GM18861 (cell line): ENCODE measurements around the gene PAN3.
A peak's percentile ranks its signal among the peaks of the same experiment; 100 is the strongest.
"Not testable (repeated sequence)": the region's sequence is repeated elsewhere in the genome, so short reads cannot be mapped to it uniquely, and the experiment has no call there.

Experiments
- ATAC-seq: cut with Tn5 transposase; IDR thresholded peaks from one replicate; pipeline ENCODE4 v1.9.1; 2021; ENCODE audit not compliant: unreplicated experiment

Gene PAN3

DNA sequence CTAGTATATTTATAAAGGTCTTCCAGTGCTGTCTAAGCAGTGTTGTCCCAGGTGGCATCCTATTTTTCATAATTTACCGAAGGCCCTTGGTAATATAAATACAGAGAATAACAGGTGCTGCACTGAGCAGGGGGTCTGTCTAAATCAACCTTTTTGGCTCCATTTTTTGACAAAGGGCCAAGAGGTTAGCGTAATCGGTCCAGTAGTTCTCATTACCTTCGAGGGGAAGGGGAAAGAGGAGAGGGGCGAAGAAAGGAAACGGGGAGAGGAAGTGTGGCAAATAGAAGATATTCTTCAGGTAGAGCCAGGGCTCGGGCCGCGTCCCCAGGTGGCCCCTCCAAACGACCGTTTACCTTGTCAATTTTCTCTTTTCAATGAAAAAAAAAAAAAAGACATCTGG, 749 bp upstream of the PAN3 start:
- no peak for ATAC-seq

DNA sequence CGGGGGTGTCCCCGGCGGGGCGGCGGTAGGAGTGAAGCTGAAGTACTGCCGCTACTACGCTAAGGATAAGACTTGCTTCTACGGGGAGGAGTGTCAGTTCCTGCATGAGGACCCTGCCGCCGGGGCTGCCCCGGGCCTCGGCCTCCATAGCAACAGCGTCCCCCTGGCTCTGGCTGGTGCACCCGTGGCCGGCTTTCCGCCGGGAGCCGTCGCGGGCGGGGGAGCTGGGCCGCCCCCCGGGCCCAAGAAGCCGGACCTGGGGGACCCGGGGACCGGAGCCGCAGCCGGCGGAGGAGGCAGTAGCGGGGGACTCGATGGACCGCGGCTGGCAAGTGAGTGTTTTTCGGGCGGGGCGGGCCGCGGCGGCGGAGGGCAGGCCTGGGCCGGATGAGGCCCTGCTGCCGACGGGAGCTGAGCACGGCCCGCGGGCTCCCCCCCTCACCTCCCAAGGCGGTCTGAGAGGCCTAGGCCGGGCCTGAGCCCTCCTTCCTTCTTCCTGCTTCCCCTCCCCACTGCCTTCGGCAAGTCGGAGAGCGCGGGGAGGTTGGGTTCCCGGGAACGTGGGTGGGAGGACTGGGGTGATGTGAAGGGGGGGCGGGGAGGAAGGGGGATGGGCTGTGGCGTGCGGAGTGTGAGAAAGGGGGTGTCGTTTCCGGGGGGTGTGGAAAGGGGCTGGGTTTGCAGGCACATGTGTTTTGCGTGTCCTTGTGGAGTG, 568 bp downstream of the PAN3 start:
- peak; percentile 30 for ATAC-seq

DNA sequence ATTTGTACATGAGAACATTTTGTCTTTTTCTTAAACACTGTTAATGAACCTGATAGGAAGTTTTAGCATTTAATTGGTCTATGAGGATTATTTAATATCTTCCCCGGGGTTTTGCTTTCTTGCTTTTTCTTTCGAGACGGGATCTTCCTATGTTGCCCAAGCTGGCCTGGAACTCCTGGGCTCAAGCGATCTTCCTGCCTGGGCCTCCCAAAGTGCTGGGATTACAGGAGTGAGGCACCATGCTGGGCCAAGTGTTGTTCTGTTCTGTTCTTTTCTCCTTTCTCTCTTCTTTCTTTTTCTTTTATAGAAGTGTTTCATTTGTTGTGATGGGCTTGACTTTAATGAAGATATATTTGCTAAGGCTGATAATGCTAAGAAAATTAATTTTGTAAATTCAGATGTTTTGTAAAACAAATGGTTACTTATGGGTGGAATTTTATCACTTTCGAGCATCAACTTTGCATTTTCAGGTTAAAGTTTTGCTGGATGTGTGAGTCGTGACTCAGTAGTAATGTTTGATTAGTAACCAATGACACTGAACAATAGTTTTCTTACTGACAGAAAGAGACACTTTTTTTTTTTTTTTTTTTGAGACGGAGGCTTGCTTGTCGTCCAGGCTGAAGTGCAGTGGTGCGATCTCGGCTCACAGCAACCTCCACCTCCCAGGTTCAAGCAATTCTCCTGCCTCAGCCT, 2.2 kb downstream of the PAN3 start:
- ATAC-seq: no peak

DNA sequence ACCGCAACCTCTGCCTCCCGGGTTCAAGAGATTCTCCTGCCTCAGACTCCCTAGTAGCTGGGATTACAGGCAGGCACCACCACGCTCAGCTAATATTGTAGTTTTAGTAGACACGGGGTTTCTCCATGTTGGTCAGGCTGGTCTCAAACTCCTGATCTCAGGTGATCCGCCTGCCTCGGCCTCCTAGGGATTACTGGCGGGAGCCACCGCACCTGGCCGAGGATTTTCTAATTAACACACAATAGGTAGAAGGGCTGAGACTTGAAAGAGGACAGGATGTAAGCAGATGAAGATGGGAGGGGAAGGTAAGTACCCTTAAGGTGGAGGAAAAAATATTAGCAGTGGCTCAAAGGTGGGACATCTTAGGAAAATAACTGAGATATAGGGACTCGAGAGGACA, 3.2 kb downstream of the PAN3 start:
- not testable (repeated sequence) for ATAC-seq

DNA sequence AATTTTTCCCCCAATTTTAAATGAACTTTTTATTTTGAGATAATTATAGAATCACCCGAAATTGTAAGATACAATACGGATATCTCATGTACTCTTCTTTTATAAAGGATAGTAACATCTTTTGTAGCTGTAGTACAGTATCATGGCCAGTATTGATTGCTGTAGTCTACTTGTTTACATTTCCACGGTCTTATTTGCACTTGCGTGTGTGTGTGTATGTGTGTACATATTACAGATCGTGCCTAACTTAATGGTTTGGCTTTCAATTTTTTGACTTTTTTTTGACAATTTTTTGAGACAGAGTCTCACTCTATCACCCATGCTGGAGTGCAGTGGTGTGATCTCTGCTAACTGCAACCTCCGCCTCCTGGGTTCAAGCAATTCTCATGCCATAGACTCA, 6.7 kb downstream of the PAN3 start:
- no peak for ATAC-seq

DNA sequence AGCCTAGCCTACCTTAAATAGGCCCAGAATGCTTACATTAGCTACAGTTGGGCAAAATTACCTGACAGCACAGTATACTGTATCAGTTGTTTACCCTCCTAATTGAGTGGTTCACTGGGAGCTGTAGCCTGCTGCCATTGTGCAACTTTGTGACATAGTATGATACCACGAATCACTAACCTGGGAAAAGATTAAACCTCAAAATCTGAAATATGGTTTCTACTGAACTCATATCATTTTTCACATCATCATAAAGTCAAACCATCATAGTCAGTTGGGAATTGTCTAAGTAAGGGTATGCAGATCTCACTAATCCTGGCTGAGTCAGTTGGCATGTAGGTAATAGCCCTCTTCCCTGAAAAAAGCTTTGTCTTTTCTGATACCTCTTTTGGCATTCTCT, 9.2 kb downstream of the PAN3 start:
- no peak for ATAC-seq

DNA sequence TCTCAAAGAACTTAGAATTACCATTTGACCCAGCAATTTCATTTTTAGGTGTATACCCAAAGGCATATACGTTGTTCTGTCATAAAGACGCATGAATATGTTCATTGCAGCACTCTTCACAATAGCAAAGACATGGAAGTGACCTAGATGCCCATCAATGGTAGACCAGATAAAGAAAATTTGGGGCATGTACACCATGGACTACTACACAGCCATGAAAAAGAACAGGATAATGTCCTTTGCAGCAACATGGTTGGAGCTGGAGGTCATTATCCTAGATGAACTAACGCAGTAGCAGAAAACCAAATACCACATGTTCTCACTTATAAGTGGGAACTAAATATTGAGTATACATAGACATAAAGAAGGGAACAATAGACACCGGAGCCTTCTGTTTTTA, 20.7 kb downstream of the PAN3 start:
- no peak for ATAC-seq

DNA sequence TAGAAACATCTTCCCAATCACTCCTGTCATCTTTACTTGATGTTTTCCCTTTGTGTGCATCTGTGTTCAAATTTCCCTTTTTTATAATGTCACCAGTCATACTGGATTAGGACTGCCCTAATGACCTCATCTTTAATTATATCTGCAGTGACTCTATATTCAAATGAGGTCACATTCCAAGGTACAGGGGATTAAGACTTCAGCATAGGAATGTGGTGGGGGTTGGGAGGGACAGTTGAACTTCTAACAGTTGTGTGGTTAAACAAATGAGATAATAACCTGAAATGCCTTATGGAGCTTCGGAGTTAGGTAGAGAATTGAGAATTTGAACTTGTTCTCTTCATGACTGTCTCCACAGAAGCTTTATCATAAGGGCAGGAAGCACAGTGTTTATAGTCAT, 23.0 kb downstream of the PAN3 start:
- no peak for ATAC-seq

DNA sequence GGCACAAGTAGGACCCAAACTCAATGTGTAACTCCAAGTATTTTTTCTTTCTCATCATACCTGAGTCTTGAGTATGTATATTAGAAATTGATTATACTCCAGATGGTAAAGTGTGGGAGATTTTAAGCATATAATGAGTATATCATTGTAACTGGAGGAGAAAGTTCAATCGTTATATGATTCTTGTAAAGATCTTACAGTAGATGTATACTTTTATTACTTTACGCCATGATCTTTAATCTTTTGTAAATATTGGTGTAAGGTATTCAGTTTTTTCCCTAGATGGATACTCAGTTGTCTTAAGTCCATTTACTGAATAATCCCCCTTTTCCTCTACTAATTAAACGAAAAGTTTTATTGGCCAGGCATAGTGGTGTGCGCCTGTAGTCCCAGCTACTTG, 25.2 kb downstream of the PAN3 start:
- ATAC-seq: no peak

DNA sequence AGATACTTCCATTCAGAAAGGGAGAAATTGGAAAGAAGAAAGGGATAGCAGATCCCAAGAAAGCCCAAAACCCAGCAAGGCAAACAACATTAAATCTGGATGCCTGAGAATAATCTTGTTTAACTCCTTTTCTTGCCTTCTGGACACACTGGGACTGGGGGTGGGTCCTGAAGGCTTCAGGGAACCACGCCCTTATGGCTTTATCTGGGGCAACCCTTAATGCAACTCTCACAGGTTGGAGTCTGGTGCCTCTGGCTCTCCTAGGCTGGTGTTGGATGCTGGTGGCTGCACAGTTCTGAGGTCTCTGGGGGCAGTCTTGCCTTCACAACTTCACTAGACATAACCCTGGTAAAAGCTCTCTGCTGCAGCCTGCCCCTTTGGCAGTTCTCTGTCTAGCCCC, 27.9 kb downstream of the PAN3 start:
- ATAC-seq: no peak

DNA sequence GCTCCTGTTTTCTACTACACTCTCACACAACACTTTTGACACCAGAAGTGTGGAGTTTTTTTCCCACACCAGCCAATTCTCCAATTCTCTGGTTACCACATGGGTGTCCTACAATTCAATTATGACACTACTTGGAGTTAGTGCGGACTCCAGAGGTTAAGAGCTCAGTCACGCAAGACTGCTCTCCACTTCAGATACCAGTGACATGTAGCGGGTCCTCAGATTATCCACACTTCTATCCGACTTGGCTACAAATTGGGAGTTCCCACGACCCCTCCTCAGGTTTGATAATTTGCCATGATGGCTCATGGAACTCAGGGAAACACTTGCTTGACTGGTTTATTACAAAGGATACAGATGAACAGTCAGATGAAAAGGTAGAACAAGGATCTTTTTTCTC, 32.9 kb downstream of the PAN3 start:
- no peak for ATAC-seq

DNA sequence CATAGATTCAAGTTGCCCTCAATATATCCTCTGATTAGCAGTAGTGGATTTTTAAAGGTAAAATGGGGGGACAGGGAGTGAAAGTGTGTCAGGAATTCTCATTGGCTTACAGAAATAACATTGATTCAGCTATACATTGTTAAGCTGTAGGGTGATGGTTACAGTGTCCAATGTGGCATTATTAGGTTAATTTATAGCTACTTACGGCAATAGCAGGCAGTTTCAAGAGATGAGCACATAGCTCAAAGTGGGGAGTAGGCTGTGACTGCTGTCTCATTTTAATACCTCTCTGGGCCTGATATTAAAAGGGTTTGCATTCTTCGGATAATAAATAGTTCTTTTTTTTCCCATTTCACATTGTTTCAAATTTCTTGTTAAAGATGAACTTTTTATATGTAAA, 34.6 kb downstream of the PAN3 start:
- ATAC-seq: no peak

DNA sequence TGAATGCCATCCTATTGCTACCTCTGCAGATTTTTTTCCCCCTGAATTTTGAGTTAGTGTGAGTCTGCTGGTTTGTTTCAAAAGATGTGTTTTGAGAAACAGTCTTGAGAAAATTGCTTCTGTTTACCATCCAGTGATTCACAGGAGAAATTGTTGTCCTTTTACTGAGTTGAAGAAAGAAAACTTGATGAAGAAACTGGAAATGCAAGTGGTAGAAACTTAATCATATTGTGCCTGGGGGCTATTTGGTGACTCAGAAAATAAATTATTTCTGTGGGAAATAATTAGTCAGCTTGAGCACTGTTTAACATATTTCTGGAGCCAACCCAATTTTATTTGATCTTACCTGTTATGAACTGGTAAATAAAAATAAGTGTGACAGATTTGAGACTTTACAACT, 35.4 kb downstream of the PAN3 start:
- no peak for ATAC-seq

DNA sequence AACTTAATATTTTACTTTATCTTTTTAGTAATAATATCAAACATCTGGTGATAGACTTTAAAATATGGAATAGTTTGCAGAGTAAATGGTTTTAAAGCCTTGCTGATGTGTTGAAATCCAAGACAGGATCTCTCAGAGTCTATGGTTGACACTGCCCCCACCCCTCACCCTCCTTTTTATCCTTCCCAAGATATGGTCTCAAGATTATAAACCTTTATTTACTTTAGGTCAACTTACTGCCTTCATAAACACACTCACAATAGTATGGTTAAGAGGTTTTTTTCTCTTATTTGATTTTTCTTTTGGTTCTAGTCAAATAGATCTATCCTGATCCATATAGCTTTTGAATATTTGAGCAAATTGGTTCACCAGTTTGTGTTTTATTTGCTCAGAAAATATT, 39.0 kb downstream of the PAN3 start:
- no peak for ATAC-seq

DNA sequence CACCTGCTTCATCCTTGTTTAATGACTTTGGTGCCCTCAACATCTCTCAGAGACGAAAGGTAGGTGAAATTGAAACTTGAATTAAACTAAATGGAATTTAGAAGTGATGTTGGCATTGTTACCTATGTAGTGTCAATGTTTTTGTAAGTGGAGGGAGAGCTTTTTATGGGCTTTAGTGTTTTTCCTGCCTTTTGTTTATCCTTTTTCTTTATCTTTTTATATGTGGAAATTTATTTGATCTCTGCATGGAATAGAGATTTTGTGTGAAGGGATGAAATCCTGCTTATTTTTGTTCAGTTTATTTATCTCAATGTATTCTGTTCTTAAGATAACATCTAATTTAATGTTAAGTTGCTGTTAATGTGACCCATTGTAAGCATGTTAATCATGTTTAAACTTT, 39.5 kb downstream of the PAN3 start:
- no peak for ATAC-seq

DNA sequence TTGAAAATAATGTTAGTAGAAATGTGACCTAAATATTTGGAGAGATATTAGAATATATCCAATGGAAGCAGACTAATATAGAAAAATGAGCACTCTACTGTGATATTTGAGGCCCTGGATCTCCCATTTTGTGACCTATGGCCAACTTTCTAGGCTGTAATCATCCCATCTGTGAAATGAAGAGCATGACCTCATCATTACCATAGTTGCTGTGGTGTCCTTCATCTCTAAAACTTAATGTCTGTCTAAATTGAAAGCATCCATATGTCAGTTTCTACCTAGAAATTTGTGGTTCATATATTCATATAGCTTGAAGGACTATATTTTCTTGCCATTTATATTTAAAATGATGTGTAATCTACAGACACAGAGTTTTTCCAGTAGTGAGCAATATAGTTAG, 41.6 kb downstream of the PAN3 start:
- ATAC-seq: no peak

DNA sequence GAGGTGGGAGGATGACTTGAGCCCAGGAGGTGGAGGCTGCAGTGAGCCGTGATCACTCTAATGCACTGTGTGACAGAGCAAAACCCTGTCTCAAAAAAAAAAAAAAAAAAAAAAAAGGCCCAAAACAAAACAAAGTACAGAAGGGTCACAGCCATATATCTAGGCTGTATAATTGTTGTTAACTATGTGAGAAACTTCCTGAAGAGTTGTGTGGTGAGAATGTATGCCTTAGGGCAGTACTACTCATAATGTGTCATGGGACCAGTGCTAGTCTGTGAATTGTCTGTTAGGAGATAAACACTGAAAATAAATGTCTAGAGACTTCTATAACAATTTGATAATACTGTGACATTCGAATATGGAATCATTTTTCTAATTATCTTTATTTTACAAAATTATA, 43.1 kb downstream of the PAN3 start:
- ATAC-seq: no peak

DNA sequence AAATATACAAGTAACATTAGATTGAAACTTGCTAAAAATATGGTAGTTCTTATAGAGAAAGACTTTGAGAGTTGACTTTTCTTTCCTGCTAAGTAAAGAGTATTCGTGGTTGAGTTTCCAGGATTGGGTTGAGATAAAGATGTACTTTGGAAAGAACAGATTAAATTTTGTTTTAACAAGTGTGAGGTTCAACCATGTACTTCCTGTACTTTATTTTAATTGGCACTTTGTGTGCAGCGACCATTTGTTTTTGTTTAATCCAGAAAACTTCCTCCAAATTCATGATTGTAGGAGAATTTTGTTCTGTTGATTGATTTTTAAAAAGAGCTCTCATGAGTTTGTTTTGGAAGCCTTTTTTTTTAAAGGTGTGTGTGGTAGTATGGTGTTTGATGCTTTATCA, 46.9 kb downstream of the PAN3 start:
- ATAC-seq: no peak

DNA sequence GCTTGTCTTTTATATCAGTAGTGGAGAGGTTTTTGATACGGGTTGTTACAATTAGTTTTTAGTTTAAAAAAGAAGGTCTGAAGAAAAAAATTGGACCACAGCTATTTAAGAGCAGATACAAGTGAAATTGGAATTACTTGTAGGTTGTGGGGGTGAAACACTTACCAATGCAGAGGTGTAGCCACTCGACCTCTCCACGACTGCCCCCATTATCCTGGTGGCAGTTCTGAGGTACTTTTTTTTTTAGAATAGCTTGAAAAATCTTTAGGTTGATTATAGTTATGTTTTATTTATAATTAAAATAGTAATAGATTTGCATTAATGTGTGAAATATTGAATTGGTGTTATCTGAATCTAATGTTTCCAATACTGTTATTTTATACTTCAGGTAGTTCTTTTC, 60.7 kb downstream of the PAN3 start:
- no peak for ATAC-seq

DNA sequence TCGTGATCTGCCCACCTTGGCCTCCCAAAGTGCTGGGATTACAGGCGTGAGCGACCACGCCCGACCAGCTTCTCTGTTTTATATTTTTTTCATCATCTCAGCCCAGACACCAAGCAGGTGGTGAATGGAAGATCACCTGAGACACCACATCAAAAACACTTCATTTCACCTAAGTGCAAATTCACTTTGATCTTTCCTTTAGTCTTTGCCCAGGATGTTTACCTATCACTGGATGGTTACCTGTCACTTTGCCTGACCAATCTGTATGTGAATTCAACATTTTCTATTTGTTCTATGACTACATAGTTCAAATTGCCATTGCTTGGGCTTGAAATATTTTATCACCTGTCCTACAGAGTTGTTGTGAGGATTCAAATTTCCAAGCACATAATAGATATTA, 65.7 kb downstream of the PAN3 start:
- ATAC-seq: no peak

DNA sequence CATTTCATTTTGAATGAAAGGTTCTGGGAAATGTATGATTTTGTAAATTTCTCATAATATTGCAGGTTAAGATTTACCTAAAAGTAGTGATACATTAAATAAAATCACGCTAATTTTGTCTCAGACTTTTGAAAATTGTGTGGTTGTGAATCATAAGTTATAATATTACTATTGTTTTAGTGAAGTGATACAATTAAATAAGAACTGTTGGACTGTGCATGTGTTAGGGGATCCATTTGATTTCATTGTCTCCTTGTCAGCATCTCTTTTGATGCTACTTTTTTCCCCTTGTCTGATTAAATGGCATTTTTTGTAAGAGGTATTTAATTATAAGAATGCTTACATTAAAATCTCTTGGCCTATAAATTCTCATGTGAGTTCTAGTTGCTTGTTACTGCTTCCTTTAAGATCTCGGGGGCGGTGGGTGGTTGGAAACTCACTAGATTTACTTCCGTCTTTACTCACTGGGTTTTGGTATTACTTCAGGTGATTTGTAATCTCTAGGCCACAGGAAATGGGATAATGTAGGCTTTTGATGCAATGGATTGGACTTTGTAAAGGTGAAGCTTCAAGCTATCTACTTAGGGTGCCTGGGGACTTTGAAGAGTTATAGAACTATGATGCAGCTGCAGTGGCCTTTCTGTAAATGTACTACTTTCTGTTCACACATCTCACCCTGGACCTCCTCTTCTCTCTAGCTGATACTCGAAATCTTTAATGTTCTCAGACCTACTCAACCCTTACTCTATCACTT, 66.5 kb downstream of the PAN3 start:
- no peak for ATAC-seq

DNA sequence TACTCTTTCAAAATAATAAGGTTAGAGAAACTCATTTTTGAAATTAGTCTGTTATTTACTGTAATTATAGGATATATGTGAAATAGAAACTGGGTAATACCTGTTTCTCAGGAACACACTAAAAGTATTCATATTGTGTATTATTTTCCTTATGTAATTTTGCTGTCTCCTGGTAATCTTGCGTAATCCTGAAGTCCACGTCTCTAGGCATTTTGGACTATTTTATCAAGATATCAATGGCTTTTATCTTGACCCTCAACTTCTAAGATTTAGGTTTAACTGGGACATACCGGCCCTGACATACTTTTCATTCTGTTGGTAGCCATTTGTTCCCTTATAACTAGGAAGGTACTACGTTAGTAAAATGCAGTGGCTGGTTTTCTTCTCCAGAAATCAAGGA, 80.3 kb downstream of the PAN3 start:
- ATAC-seq: no peak
